Fibroblast of lung (primary cell): ENCODE data around the gene ESRRA. TPM values are rescaled to one million over a fixed set of nuclear protein-coding genes. Genes with fewer than 3 reads are reported as not detected.
A peak's percentile ranks its signal among the peaks of the same experiment; 100 is the strongest.

Source experiments
- DNase-seq, 2 donors: peaks; one replicate each; pipeline versions ENCODE4 v3.0.0 to v3.0.0-alpha.2; 2010; ENCODE audit warnings: low read depth in 2 of 2
- H2AFZ ChIP-seq: 2 replicates; pipeline ENCODE4 v1.5.1; 2012; ENCODE audit warnings: low read length, control low read depth, inconsistent platforms
- H3K27ac ChIP-seq: 2 replicates; pipeline ENCODE4 v1.5.1; 2011; ENCODE audit warnings: low read length, control low read depth; ENCODE audit not compliant: insufficient read depth
- H3K27me3 ChIP-seq: 2 replicates; pipeline ENCODE4 v1.5.1; 2011; ENCODE audit warnings: mild to moderate bottlenecking, low read length; ENCODE audit not compliant: control insufficient read depth, insufficient read depth
- H3K36me3 ChIP-seq: 2 replicates; pipeline ENCODE4 v1.5.1; 2011; ENCODE audit warnings: low read length; ENCODE audit not compliant: control insufficient read depth, insufficient read depth
- H3K4me1 ChIP-seq: 2 replicates; pipeline ENCODE4 v1.5.1; 2011; ENCODE audit warnings: low read length; ENCODE audit not compliant: control insufficient read depth, insufficient read depth; ENCODE audit errors: extremely low read depth
- H3K4me2 ChIP-seq: 2 replicates; pipeline ENCODE4 v1.5.1; 2011; ENCODE audit warnings: low read length, control low read depth; ENCODE audit not compliant: insufficient read depth; ENCODE audit errors: extremely low read depth
- H3K4me3 ChIP-seq, 4 experiments: fragments of 200-600 bp in 1 of 4; sonication (generic) in 1 of 4; replicated peaks in 1 of 4; 2 replicates each; pipeline ENCODE4 v1.5.1; 2011 to 2016; ENCODE audit warnings: low read length in 4 of 4, low read depth in 3 of 4, mild to moderate bottlenecking in 3 of 4, control low read depth in 2 of 4, inconsistent platforms in 1 of 4, mixed read lengths in 1 of 4; ENCODE audit not compliant: insufficient read depth in 1 of 4; ENCODE audit errors: control extremely low read depth in 1 of 4
- H3K79me2 ChIP-seq: 2 replicates; pipeline ENCODE4 v1.5.1; 2012; ENCODE audit warnings: mild to moderate bottlenecking, low read length, inconsistent platforms; ENCODE audit not compliant: control insufficient read depth, insufficient read depth
- H3K9ac ChIP-seq: 2 replicates; pipeline ENCODE4 v1.5.1; 2011; ENCODE audit warnings: mild to moderate bottlenecking, low read length, control low read depth; ENCODE audit not compliant: insufficient read depth
- H3K9me3 ChIP-seq: 2 replicates; pipeline ENCODE4 v1.5.1; 2012; ENCODE audit warnings: low read depth, low read length; ENCODE audit not compliant: control insufficient read depth, insufficient read depth
- H4K20me1 ChIP-seq: 2 replicates; pipeline ENCODE4 v1.5.1; 2011; ENCODE audit warnings: low read length; ENCODE audit not compliant: control insufficient read depth, insufficient read depth; ENCODE audit errors: extremely low read depth
- CTCF ChIP-seq, 2 donors: IDR thresholded peaks in 1 of 2; conservative IDR thresholded peaks in 1 of 2; 1 replicate in 1 of 2; 2 replicates in 1 of 2; pipeline ENCODE4 v1.5.1; 2011 to 2012; ENCODE audit warnings: low read length in 2 of 2, control low read depth in 1 of 2, inconsistent platforms in 1 of 2, low read depth in 1 of 2, mild to moderate bottlenecking in 1 of 2
- EZH2 ChIP-seq: IDR thresholded peaks from 2 replicates; pipeline ENCODE4 v1.5.1; 2012; ENCODE audit warnings: low read length, control low read depth, mild to moderate bottlenecking; ENCODE audit errors: missing control alignments
- polyA plus RNA-seq, 2 donors: library from polyadenylated mRNA; depleted of rRNA in 1 of 2; stranded (reverse) in 1 of 2; unstranded in 1 of 2; fragments of >200 nt; gene quantifications; 2 replicates each; pipeline ENCODE4 v1.2.1, GENCODE V29; 2011 to 2012; ENCODE audit warnings: missing spikeins in 1 of 2
- total RNA-seq: library from RNA; depleted of rRNA; stranded (reverse); fragments of >200 nt; gene quantifications from 2 replicates; pipeline ENCODE4 v1.2.1, GENCODE V29; 2014

Gene ESRRA
- total and polyA plus RNA-seq, 2 donors (not counting 1 experiment from before 2014, with no cell fraction given), result 6.7 to 32.5 TPM

GRCh38 chr11:64303109-64304031 is 2.0 kb upstream of the ESRRA start:
- Histone ChIP-seq H3K9me3 (no peaks in the 10 kb centered on the region), H3K27me3 (peaks cover 11% of the 10 kb centered on the region), H2AFZ (no peak overlapping the region), H4K20me1 (no peaks in the 10 kb centered on the region), H3K36me3 (peaks cover 2% of the 10 kb centered on the region), H3K4me2 (no peak overlapping the region), H3K79me2 (peaks cover 3% of the 10 kb centered on the region), H3K27ac (no peak overlapping the region), H3K4me3 (peak overlapping the region in 1 of 4 experiments; percentile 76), H3K9ac (no peak overlapping the region), H3K4me1 (peaks cover 10% of the 10 kb centered on the region)
- TF ChIP-seq EZH2, result no peak
- no peak for TF ChIP-seq CTCF (conservative IDR thresholded peaks at IDR 0.05 in 1 of 2, IDR thresholded peaks at IDR 0.05 in 1 of 2; ENCODE audit: low read depth in 1 of 2, low read length in 2 of 2)
- no peak for DNase-seq

- peaks cover 10% of the 10 kb centered on the region for H3K4me1 ChIP-seq
- no peak for DNase-seq
- peak overlapping the region; percentile 77 for H3K4me2 ChIP-seq
- TF ChIP-seq EZH2 (no peak), CTCF (conservative IDR thresholded peaks at IDR 0.05 in 1 of 2, IDR thresholded peaks at IDR 0.05 in 1 of 2; ENCODE audit: low read depth in 1 of 2, low read length in 2 of 2) (no peak)
- peaks cover 10% of the 10 kb centered on the region for H3K27me3 ChIP-seq
- no peaks in the 10 kb centered on the region for H4K20me1 ChIP-seq
- no peaks in the 10 kb centered on the region for H3K9me3 ChIP-seq
- peak overlapping the region; percentile 87 for H3K27ac ChIP-seq
- H3K4me3 ChIP-seq, result peak overlapping the region; percentile 41 to 76 (median 65)
- peaks cover 3% of the 10 kb centered on the region for H3K79me2 ChIP-seq
- H3K9ac ChIP-seq, result no peak overlapping the region
- H2AFZ ChIP-seq, result peak overlapping the region; percentile 43
- peaks cover 2% of the 10 kb centered on the region for H3K36me3 ChIP-seq
Observed at GRCh38 chr11:64304032-64304315, 1.4 kb upstream of the ESRRA start.

- TF ChIP-seq EZH2 (no peak), CTCF (conservative IDR thresholded peaks at IDR 0.05 in 1 of 2, IDR thresholded peaks at IDR 0.05 in 1 of 2; ENCODE audit: low read depth in 1 of 2, low read length in 2 of 2) (peak; percentile 81 to 84)
- H3K79me2 ChIP-seq, result peaks cover 3% of the 10 kb centered on the region
- H3K9me3 ChIP-seq, result no peaks in the 10 kb centered on the region
- no peaks in the 10 kb centered on the region for H4K20me1 ChIP-seq
- peaks cover 6% of the 10 kb centered on the region for H3K27me3 ChIP-seq
- H3K4me2 ChIP-seq, result peak overlapping the region; percentile 77
- peak overlapping the region; percentile 48 for H2AFZ ChIP-seq
- H3K27ac ChIP-seq, result peak overlapping the region; percentile 87
- peak overlapping the region; percentile 41 to 76 (median 65) for H3K4me3 ChIP-seq
- H3K4me1 ChIP-seq, result peaks cover 10% of the 10 kb centered on the region
- H3K9ac ChIP-seq, result peak overlapping the region; percentile 55
- DNase-seq, result peak; percentile 78 to 90
- peaks cover 2% of the 10 kb centered on the region for H3K36me3 ChIP-seq
Observed at GRCh38 chr11:64304316-64305072, 830 bp upstream of the ESRRA start.
